CD8-positive, alpha-beta memory T cell (primary cell): ENCODE measurements around the gene ZNF440. TPM values are rescaled to one million over a fixed set of nuclear protein-coding genes. Genes with fewer than 3 reads are reported as not detected.
"Not testable (repeated sequence)": the region's sequence is repeated elsewhere in the genome, so short reads cannot be mapped to it uniquely, and the experiment has no call there.

Experiments
- CTCF ChIA-PET: fragments of 350-600 bp; sonication (Branson Sonifier 250); formaldehyde crosslinking; loops from one replicate; lab custom pipeline; 2021; ENCODE audit warnings: antibody characterized with exemption; lab: Charles Lee
- POLR2A ChIA-PET: fragments of 350-600 bp; sonication (Branson Sonifier 250); formaldehyde crosslinking; loops from one replicate; lab custom pipeline; 2021; ENCODE audit warnings: antibody characterized with exemption; lab: Charles Lee
- DNase-seq, 5 donors: peaks; one replicate each; pipeline versions ENCODE4 v3.0.0 to v3.0.0-alpha.2; 2020 to 2022; ENCODE audit warnings: mixed read lengths in 1 of 5
- H3K27ac ChIP-seq: one replicate; pipeline ENCODE4 v1.7.0; 2013; ENCODE audit warnings: low read depth, mild to moderate bottlenecking, low read length, moderate library complexity
- H3K27me3 ChIP-seq: 2 replicates; pipeline ENCODE4 v1.7.0; 2013; ENCODE audit warnings: low read length, mild to moderate bottlenecking; ENCODE audit not compliant: insufficient read depth, poor library complexity, severe bottlenecking
- H3K36me3 ChIP-seq: 2 replicates; pipeline ENCODE4 v1.7.0; 2013; ENCODE audit warnings: mild to moderate bottlenecking, low read length, moderate library complexity; ENCODE audit not compliant: insufficient read depth
- H3K4me1 ChIP-seq: 2 replicates; pipeline ENCODE4 v1.7.0; 2013; ENCODE audit warnings: mild to moderate bottlenecking, low read length, moderate library complexity; ENCODE audit not compliant: insufficient read depth
- H3K4me3 ChIP-seq: 2 replicates; pipeline ENCODE4 v1.7.0; 2013; ENCODE audit warnings: mild to moderate bottlenecking, low read length
- H3K9me3 ChIP-seq: 2 replicates; pipeline ENCODE4 v1.7.0; 2013; ENCODE audit warnings: mild to moderate bottlenecking, low read length
- H3K27ac Mint-ChIP-seq, 8 donors: one replicate each; pipeline ENCODE4 v1.8.0; 2020 to 2021; ENCODE audit warnings: mixed read lengths in 8 of 8, mild to moderate bottlenecking in 6 of 8, inconsistent platforms in 3 of 8, moderate library complexity in 3 of 8
- H3K27me3 Mint-ChIP-seq, 2 donors: one replicate each; pipeline ENCODE4 v1.8.0; 2020 to 2021; ENCODE audit warnings: mixed read lengths in 2 of 2, mild to moderate bottlenecking in 1 of 2, moderate library complexity in 1 of 2
- H3K36me3 Mint-ChIP-seq, 3 donors: one replicate each; pipeline ENCODE4 v1.8.0; 2020 to 2021; ENCODE audit warnings: mixed read lengths in 3 of 3, inconsistent platforms in 1 of 3, mild to moderate bottlenecking in 1 of 3
- H3K4me1 Mint-ChIP-seq, 3 donors: one replicate each; pipeline ENCODE4 v1.8.0; 2020 to 2021; ENCODE audit warnings: mixed read lengths in 3 of 3, inconsistent platforms in 1 of 3, mild to moderate bottlenecking in 1 of 3
- H3K4me3 Mint-ChIP-seq, 7 donors: one replicate each; pipeline ENCODE4 v1.8.0; 2020 to 2021; ENCODE audit warnings: mixed read lengths in 7 of 7, mild to moderate bottlenecking in 6 of 7, moderate library complexity in 4 of 7, inconsistent platforms in 2 of 7
- H3K9me3 Mint-ChIP-seq, 5 donors: one replicate each; pipeline ENCODE4 v1.8.0; 2020 to 2022; ENCODE audit warnings: mixed read lengths in 5 of 5, mild to moderate bottlenecking in 3 of 5, moderate library complexity in 2 of 5, inconsistent platforms in 1 of 5
- polyA plus RNA-seq: library from polyadenylated mRNA; unstranded; fragments of 300-500 nt; fragmentation: Illumina TruSeq; gene quantifications from one replicate; pipeline ENCODE4 v1.2.3, GENCODE V29; 2021
- total RNA-seq, 2 experiments: library from RNA; stranded (reverse); gene quantifications; one replicate each; pipeline ENCODE4 v1.2.3, GENCODE V29; 2021

Gene ZNF440
- total and polyA plus RNA-seq, 3 experiments from 2014 or later, result 3.2 to 8.4 (median 6.3) TPM

DNA sequence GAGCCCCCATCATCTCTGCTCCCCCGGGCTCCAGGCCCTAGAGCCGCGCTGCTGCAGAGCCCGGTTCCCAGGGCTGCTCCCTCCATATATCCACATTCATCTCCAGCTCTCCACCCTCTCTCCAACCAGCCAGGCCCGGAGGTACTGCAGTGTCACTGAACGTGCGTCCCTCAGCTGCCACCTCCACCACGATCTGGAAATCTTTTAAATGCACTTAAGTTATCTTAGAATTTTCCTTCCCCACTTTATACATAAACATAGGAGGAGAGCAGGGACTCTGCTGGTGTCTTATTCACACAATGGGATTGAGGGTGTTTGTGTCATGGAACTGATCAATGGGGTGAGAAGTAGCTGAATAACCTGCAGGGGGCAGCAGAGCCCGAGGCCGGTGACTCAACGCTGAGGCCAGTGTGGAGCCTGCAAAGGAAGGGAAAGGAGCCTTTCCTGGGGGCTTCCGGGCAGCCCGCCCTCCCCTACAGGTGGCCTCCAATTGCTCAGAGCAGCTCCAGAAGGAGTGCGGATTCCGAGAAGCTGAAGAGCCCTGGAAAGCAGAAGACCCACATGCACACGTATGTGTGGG lies 65.7 kb downstream of the ZNF440 start:
- POLR2A ChIA-PET, H3K27ac Mint-ChIP-seq: not testable (repeated sequence)

GRCh38 chr19:11880598-11880997 lies 66.5 kb downstream of the ZNF440 start:
- Histone ChIP-seq H3K27ac (no peak overlapping the region), H3K36me3 (no peaks in the 10 kb centered on the region), H3K4me3 (no peak overlapping the region), H3K9me3 (no peaks in the 10 kb centered on the region), H3K27me3 (no peaks in the 10 kb centered on the region), H3K4me1 (no peaks in the 10 kb centered on the region)
- Mint-ChIP-seq H3K36me3 (no peaks in the 10 kb centered on the region), H3K4me1 (peaks cover 0 to 2% (median 2%) of the 10 kb centered on the region in 3 donors), H3K27me3 (peaks cover 0 to 4% of the 10 kb centered on the region in 2 donors), H3K4me3 (no peak overlapping the region), H3K27ac (peak overlapping the region in 1 of 8 donors; percentile 9), H3K9me3 (peaks cover 0 to 2% (median 0%) of the 10 kb centered on the region in 5 donors)
- POLR2A ChIA-PET, result interaction anchor here (1.0 kb wide), 1 partner anchor 44 kb away, joined by 3 read pairs; no protein-coding TSS in a partner anchor
- CTCF ChIA-PET, result interaction anchor here (0.8 to 7.5 kb wide), 7 partner anchors 10 to 282 kb away, joined by 3 to 43 read pairs (median 3); partner anchors contain the start of genes ZNF136, ZNF20, ZNF491 and ZNF700
- no peak for DNase-seq

More for the DNA sequence above, 65.7 kb downstream of the ZNF440 start:
- not testable (repeated sequence) for H3K4me3 ChIP-seq, H3K27ac ChIP-seq, H3K27me3 ChIP-seq, H3K4me3 Mint-ChIP-seq, H3K36me3 ChIP-seq, H3K9me3 Mint-ChIP-seq, H3K36me3 Mint-ChIP-seq, H3K9me3 ChIP-seq, H3K4me1 ChIP-seq, H3K4me1 Mint-ChIP-seq, H3K27me3 Mint-ChIP-seq
- DNase-seq, result peak in 4 of 5 donors; percentile 11 to 59 (median 21)
- CTCF ChIA-PET, result interaction anchor here (0.8 to 7.5 kb wide), 10 partner anchors 9 to 283 kb away, joined by 3 to 43 read pairs (median 4); partner anchors contain the start of genes ZNF136, ZNF20, ZNF491 and ZNF700

- Mint-ChIP-seq H3K4me3 (peak overlapping the region in 1 of 7 donors; percentile 42), H3K36me3 (peaks cover 0 to 2% (median 0%) of the 10 kb centered on the region in 3 donors), H3K27me3 (peaks cover 0 to 4% of the 10 kb centered on the region in 2 donors), H3K9me3 (peaks cover 0 to 2% (median 0%) of the 10 kb centered on the region in 5 donors), H3K27ac (peak overlapping the region in 1 of 8 donors; percentile 5), H3K4me1 (peaks cover 0 to 2% (median 2%) of the 10 kb centered on the region in 3 donors)
- H3K4me3 ChIP-seq, result no peak overlapping the region
- no peak overlapping the region for H3K27ac ChIP-seq
- no peaks in the 10 kb centered on the region for H3K9me3 ChIP-seq
- no peaks in the 10 kb centered on the region for H3K36me3 ChIP-seq
- ChIA-PET CTCF (interaction anchor here (1.0 to 7.5 kb wide), 3 partner anchors 10 to 258 kb away, joined by 3 to 43 read pairs (median 12); partner anchors contain the start of genes ZNF20 and ZNF700), POLR2A (interaction anchor here (1.0 kb wide), 1 partner anchor 43 kb away, joined by 3 read pairs; no protein-coding TSS in a partner anchor)
- no peaks in the 10 kb centered on the region for H3K4me1 ChIP-seq
- H3K27me3 ChIP-seq, result no peaks in the 10 kb centered on the region
- peak; percentile 29 to 69 (median 45) for DNase-seq
Measured at GRCh38 chr19:11881151-11881800, 67.2 kb downstream of the ZNF440 start.

GRCh38 chr19:11882606-11883005 lies 68.5 kb downstream of the ZNF440 start:
- Mint-ChIP-seq H3K9me3 (peaks cover 0 to 2% (median 0%) of the 10 kb centered on the region in 5 donors), H3K36me3 (peaks cover 0 to 3% (median under 1%) of the 10 kb centered on the region in 3 donors), H3K4me3 (no peak overlapping the region), H3K27me3 (peaks cover 0 to 3% of the 10 kb centered on the region in 2 donors), H3K27ac (no peak overlapping the region), H3K4me1 (peaks cover 6 to 8% (median 7%) of the 10 kb centered on the region in 3 donors)
- CTCF ChIA-PET, result interaction anchor here (1.0 to 7.5 kb wide), 4 partner anchors 41 to 257 kb away, joined by 3 to 43 read pairs (median 8); partner anchors contain the start of genes ZNF20 and ZNF491
- POLR2A ChIA-PET, result no interaction called here
- no peak overlapping the region for H3K27ac ChIP-seq
- no peak overlapping the region for H3K4me3 ChIP-seq
- H3K9me3 ChIP-seq, result no peaks in the 10 kb centered on the region
- H3K27me3 ChIP-seq, result no peaks in the 10 kb centered on the region
- peaks cover 5% of the 10 kb centered on the region for H3K4me1 ChIP-seq
- no peaks in the 10 kb centered on the region for H3K36me3 ChIP-seq
- no peak for DNase-seq

Other genes starting within 250 kb of the ZNF440 start
- 1 to 10 TPM; 5.7 TPM for gene ACP5, start 236.6 kb upstream of the ZNF440 start, total RNA-seq
- 11.8 TPM for gene ACP5, start 236.6 kb upstream of the ZNF440 start, polyA plus RNA-seq
- 1 to 10 TPM; 5.7 to 6.2 TPM for gene ZNF627, start 216.8 kb upstream of the ZNF440 start, total RNA-seq
- gene ZNF627, start 216.8 kb upstream of the ZNF440 start, polyA plus RNA-seq, result 6.2 TPM
- 1 to 10 TPM; 4.4 to 4.6 TPM for gene ZNF823, start 75.3 kb upstream of the ZNF440 start, total RNA-seq
- 3.6 TPM for gene ZNF823, start 75.3 kb upstream of the ZNF440 start, polyA plus RNA-seq
- 1 to 10 TPM; 6.4 to 7.5 TPM for gene ZNF441, start 47.3 kb upstream of the ZNF440 start, total RNA-seq
- 5.9 TPM for gene ZNF441, start 47.3 kb upstream of the ZNF440 start, polyA plus RNA-seq
- 1 to 10 TPM; 1.1 to 1.3 TPM for gene ZNF491, start 15.8 kb upstream of the ZNF440 start, total RNA-seq
- gene ZNF491, start 15.8 kb upstream of the ZNF440 start, polyA plus RNA-seq, result not detected
- 1 to 10 TPM; 6.2 to 6.4 TPM for gene ZNF439, start 34.5 kb downstream of the ZNF440 start, total RNA-seq
- gene ZNF439, start 34.5 kb downstream of the ZNF440 start, polyA plus RNA-seq, result 3.1 TPM
- 1 to 10 TPM; 1.8 to 2.0 TPM for gene ZNF69, start 73.5 kb downstream of the ZNF440 start, total RNA-seq
- 4.1 TPM for gene ZNF69, start 73.5 kb downstream of the ZNF440 start, polyA plus RNA-seq
- 10 to 100 TPM; 10.1 to 10.8 TPM for gene ZNF700, start 110.8 kb downstream of the ZNF440 start, total RNA-seq
- 3.3 TPM for gene ZNF700, start 110.8 kb downstream of the ZNF440 start, polyA plus RNA-seq
- gene ZNF763, start 150.8 kb downstream of the ZNF440 start, total RNA-seq, result 1 to 10 TPM; 2.0 to 2.3 TPM
- 2.5 TPM for gene ZNF763, start 150.8 kb downstream of the ZNF440 start, polyA plus RNA-seq
- gene ZNF433, start 221.4 kb downstream of the ZNF440 start, total RNA-seq, result under 1 TPM; 0.35 to 0.58 TPM
- gene ZNF433, start 221.4 kb downstream of the ZNF440 start, polyA plus RNA-seq, result 3.2 TPM
- under 1 TPM; 0.55 to 0.72 TPM for gene ZNF878, start 238.7 kb downstream of the ZNF440 start, total RNA-seq
- 0.12 TPM for gene ZNF878, start 238.7 kb downstream of the ZNF440 start, polyA plus RNA-seq